Peyer's patch (tissue), 4 donors: Measurements from ENCODE around the gene NBR1. TPM values are rescaled to one million over a fixed set of nuclear protein-coding genes. Genes with fewer than 3 reads are reported as not detected.
"Not testable (repeated sequence)": the region's sequence is repeated elsewhere in the genome, so short reads cannot be mapped to it uniquely, and the experiment has no call there.

Source experiments
- DNase-seq, 3 donors: peaks; one replicate each; pipeline ENCODE4 v3.0.0-alpha.2; 2017 to 2019
- H3K27ac ChIP-seq, 4 donors: fragments of 200-600 bp; sonication (generic); one replicate each; pipeline ENCODE4 v1.5.1; 2016 to 2019
- H3K27me3 ChIP-seq, 2 donors: fragments of 200-600 bp; sonication (generic); one replicate each; pipeline ENCODE4 v1.5.1; 2019
- H3K36me3 ChIP-seq, 3 donors: fragments of 200-600 bp; sonication (generic); one replicate each; pipeline ENCODE4 v1.5.1; 2016 to 2019
- H3K4me1 ChIP-seq, 4 donors: fragments of 200-600 bp; sonication (generic); one replicate each; pipeline ENCODE4 v1.5.1; 2016 to 2019
- H3K4me3 ChIP-seq, 4 donors: fragments of 200-600 bp; sonication (generic); 1 replicate in 3 of 4; 2 replicates in 1 of 4; pipeline ENCODE4 v1.5.1; 2016 to 2019; ENCODE audit warnings: mild to moderate bottlenecking in 1 of 4
- H3K9me3 ChIP-seq, 4 donors: fragments of 200-600 bp; sonication (generic); one replicate each; pipeline ENCODE4 v1.5.1; 2016 to 2019; ENCODE audit warnings: mild to moderate bottlenecking in 1 of 4
- CTCF ChIP-seq, 6 experiments: fragments of 450-650 bp in 4 of 6; fragments of 200-600 bp in 2 of 6; sonication (generic) in 1 of 6; IDR thresholded peaks; one replicate each; pipeline ENCODE4 v1.5.1; 2017 to 2019; ENCODE audit warnings: antibody characterized with exemption in 6 of 6, mild to moderate bottlenecking in 3 of 6, moderate library complexity in 1 of 6
- POLR2A ChIP-seq, 2 donors: fragments of 450-650 bp; IDR thresholded peaks; one replicate each; pipeline ENCODE4 v1.5.1; 2017; ENCODE audit warnings: antibody characterized with exemption in 2 of 2, mild to moderate bottlenecking in 2 of 2, moderate library complexity in 2 of 2
- small RNA-seq, 2 donors: library from RNA; depleted of rRNA; stranded (forward); fragments of <200 nt; gene quantifications; one replicate each; pipeline ENCODE3, GENCODE V24; 2016
- total RNA-seq, 4 donors: library from RNA; depleted of rRNA; stranded (reverse); fragments of >200 nt; gene quantifications; one replicate each; pipeline ENCODE4 v1.1.0, GENCODE V29; 2016

The NBR1 gene
- total RNA-seq, 4 donors from 2014 or later = 102 to 139 (median 127) TPM

GRCh38 chr17:43226393-43226792, 55.4 kb downstream of the NBR1 start:
- Histone ChIP-seq H3K27me3 (no peaks in the 10 kb centered on the region), H3K36me3 (peaks cover 0 to 9% (median 0%) of the 10 kb centered on the region in 3 donors), H3K9me3 (no peaks in the 10 kb centered on the region), H3K4me3 (no peak overlapping the region), H3K27ac (no peak overlapping the region), H3K4me1 (no peaks in the 10 kb centered on the region)
- DNase-seq = no peak
- TF ChIP-seq CTCF (IDR thresholded peaks at IDR 0.05) (no peak), POLR2A (IDR thresholded peaks at IDR 0.05) (no peak)

- not testable (repeated sequence) for H3K27ac ChIP-seq, H3K4me1 ChIP-seq, H3K36me3 ChIP-seq, H3K27me3 ChIP-seq, DNase-seq, H3K9me3 ChIP-seq, H3K4me3 ChIP-seq
These were observed 57.2 kb downstream of the NBR1 start, which contains the start of gene CCDC200 for GRCh38 chr17:43228020-43228782. Gene CCDC200, minus strand, starts transcription at chr17:43228623. Its CDS starts 69 bp downstream, at chr17:43228554.

GRCh38 chr17:43231205-43232020, 60.4 kb downstream of the NBR1 start:
- not testable (repeated sequence) for H3K27me3 ChIP-seq, H3K36me3 ChIP-seq, H3K4me1 ChIP-seq, H3K9me3 ChIP-seq
- peak in 1 of 3 donors; percentile 38 for DNase-seq
- Histone ChIP-seq H3K27ac (peak overlapping the region in 3 of 4 donors; percentile 28 to 42 (median 37)), H3K4me3 (peak overlapping the region in 2 of 4 donors; percentile 2 to 6)

DNA sequence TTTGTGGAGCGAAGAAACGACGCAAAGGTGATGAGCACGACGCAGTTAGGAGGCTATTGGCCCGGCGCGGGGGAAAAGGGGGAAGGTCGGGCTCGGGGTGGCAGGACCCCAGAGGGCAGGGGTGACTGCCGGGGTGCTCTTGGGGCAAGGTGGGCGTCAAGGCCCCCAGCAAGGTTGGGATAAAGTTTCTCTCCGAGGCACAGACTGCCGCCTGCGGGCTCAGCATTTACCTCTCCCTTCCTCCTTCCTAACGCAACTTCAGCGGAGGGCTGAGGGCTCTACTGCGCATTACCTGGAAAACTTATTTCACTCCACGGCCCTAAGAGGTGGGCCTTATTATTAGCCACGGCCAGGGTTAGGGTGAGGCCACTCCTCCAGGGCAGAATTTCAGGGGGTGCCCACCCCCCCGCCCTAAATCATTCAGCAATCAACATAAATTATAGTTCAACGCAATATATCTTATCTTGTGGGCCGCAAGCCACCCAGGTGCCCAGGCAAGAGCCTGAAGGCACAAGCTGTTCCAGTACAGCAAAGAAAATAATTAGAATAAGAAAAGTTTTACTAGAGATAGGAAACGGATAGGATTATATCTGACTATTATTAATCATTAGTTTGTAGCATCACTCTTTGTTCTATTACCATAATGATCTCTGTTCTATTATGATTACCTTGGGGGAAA, 61.1 kb downstream of the NBR1 start:
- H3K36me3 ChIP-seq, H3K27me3 ChIP-seq, H3K4me1 ChIP-seq, H3K9me3 ChIP-seq: not testable (repeated sequence)
- peak overlapping the region in 3 of 4 donors; percentile 28 to 42 (median 37) for H3K27ac ChIP-seq
- DNase-seq = peak; percentile 31 to 67 (median 44)
- peak overlapping the region in 2 of 4 donors; percentile 2 to 6 for H3K4me3 ChIP-seq

DNA sequence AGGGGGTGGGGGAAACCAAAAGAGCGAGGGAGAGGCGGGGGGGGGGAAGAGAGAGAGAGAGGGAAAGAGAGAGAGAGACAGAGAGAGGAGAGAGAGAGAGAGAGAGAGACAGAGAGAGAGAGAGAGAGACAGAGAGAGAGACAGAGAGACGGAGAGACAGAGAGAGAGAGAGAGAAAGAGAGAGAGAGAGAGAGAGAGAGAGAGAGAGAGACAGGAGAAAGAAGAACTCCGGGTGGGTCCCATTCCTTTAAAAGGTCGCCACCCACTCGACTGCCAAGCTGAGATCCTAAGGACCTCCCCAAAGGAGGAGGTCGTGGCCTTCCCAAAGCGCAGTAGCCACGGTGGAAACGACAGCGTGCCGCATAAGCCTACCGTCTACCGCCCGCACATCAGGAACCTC, 62.2 kb downstream of the NBR1 start:
- not testable (repeated sequence) for H3K4me1 ChIP-seq, DNase-seq, H3K4me3 ChIP-seq, H3K27ac ChIP-seq, H3K9me3 ChIP-seq, H3K36me3 ChIP-seq, H3K27me3 ChIP-seq

DNA sequence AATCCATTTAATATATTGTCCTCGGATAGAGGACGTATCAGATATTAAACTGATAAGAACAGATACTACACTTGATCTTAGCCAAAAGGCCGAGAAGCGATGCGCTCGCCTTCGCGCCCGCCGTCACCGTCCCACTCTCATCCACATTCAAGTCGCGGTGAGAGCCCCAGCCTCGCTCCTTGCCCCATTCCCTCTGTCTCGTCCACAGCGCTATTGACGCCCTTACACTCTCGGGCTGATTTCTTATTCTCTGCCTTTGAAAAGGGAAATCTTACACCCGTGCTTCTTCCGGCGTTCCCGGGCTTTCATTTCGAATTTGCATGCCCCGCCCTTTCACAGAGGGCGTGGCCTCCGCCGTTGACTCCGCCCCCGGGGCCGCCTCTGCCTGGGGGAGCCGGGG, 62.9 kb downstream of the NBR1 start, which contains the start of gene RNU2-1:
Gene RNU2-1 (minus strand): TSS at position 101 of the 400 bp plus-strand sequence.
- not testable (repeated sequence) for DNase-seq, H3K27ac ChIP-seq, H3K4me1 ChIP-seq, H3K4me3 ChIP-seq, H3K27me3 ChIP-seq, H3K36me3 ChIP-seq, H3K9me3 ChIP-seq

DNA sequence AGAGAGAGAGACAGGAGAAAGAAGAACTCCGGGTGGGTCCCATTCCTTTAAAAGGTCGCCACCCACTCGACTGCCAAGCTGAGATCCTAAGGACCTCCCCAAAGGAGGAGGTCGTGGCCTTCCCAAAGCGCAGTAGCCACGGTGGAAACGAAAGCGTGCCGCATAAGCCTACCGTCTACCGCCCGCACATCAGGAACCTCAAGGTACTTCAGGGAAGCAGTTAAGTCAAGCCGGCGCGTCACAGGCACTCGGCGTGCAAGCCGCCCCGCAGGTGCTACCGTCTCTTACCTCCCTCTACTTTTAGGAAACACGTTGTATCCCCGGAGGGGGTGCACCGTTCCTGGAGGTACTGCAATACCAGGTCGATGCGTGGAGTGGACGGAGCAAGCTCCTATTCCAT, 68.6 kb downstream of the NBR1 start:
- H3K27ac ChIP-seq, DNase-seq, H3K4me1 ChIP-seq, H3K36me3 ChIP-seq, H3K27me3 ChIP-seq, H3K9me3 ChIP-seq, H3K4me3 ChIP-seq: not testable (repeated sequence)

DNA sequence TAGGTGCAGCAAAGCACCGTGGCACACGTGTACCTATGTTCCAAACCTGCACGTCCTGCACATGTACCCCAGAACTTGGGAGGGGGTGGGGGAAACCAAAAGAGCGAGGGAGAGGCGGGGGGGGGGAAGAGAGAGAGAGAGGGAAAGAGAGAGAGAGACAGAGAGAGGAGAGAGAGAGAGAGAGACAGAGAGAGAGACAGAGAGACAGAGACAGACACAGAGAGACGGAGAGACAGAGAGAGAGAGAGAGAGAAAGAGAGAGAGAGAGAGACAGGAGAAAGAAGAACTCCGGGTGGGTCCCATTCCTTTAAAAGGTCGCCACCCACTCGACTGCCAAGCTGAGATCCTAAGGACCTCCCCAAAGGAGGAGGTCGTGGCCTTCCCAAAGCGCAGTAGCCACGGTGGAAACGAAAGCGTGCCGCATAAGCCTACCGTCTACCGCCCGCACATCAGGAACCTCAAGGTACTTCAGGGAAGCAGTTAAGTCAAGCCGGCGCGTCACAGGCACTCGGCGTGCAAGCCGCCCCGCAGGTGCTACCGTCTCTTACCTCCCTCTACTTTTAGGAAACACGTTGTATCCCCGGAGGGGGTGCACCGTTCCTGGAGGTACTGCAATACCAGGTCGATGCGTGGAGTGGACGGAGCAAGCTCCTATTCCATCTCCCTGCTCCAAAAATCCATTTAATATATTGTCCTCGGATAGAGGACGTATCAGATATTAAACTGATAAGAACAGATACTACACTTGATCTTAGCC, 69.8 kb downstream of the NBR1 start:
- DNase-seq, H3K4me1 ChIP-seq, H3K36me3 ChIP-seq, H3K4me3 ChIP-seq, H3K27ac ChIP-seq, H3K27me3 ChIP-seq, H3K9me3 ChIP-seq: not testable (repeated sequence)

- not testable (repeated sequence) for H3K4me1 ChIP-seq, H3K36me3 ChIP-seq, DNase-seq, H3K9me3 ChIP-seq, H3K27me3 ChIP-seq
- H3K27ac ChIP-seq = peak overlapping the region in 3 of 4 donors; percentile 51 to 72 (median 66)
- H3K4me3 ChIP-seq = peak overlapping the region in 2 of 4 donors; percentile 26 to 44
These were observed 75.4 kb downstream of the NBR1 start for GRCh38 chr17:43246456-43246855.

Small RNA genes within 50 kb of the gene (small RNA-seq; reads per million reads assigned to genes)
- 0 reads per million in 2 donors for gene AC060780.2
- gene AC060780.3 = 0 reads per million in 2 donors
- 0 reads per million in 2 donors for gene AC135721.1
- 0 reads per million in 2 donors for gene RF00004
- 0 reads per million in 2 donors for gene RNU2-1

Other genes with a start within 250 kb of the NBR1 start
- gene AARSD1, start 206.8 kb upstream of the NBR1 start, total RNA-seq = 10 to 100 TPM; 12.6 to 33.5 (median 26.5) TPM
- 1 to 10 TPM in 3 of 4 donors, not detected in 1; 1.6 to 6.9 (median 5.5) TPM for gene PTGES3L, start 191.1 kb upstream of the NBR1 start, total RNA-seq
- 10 to 100 TPM; 17.2 to 37.3 (median 26.9) TPM for gene RUNDC1, start 190.6 kb upstream of the NBR1 start, total RNA-seq
- 1,000 to 10,000 TPM in 1 of 4 donors, 100 to 1,000 TPM in 3; 331 to 1,066 (median 442) TPM for gene RPL27, start 172.8 kb upstream of the NBR1 start, total RNA-seq
- gene IFI35, start 164.4 kb upstream of the NBR1 start, total RNA-seq = 10 to 100 TPM; 60.1 to 85.8 (median 73.4) TPM
- 10 to 100 TPM; 52.8 to 97.8 (median 71.5) TPM for gene VAT1, start 148.8 kb upstream of the NBR1 start, total RNA-seq
- 1 to 10 TPM in 1 of 4 donors, under 1 TPM in 3; 0.27 to 1.7 (median 0.32) TPM for gene RND2, start 146.0 kb upstream of the NBR1 start, total RNA-seq
- gene BRCA1, start 45.9 kb upstream of the NBR1 start, total RNA-seq = 10 to 100 TPM in 3 of 4 donors, 1 to 10 TPM in 1; 9.0 to 38.0 (median 14.2) TPM
- 10 to 100 TPM in 3 of 4 donors, 1 to 10 TPM in 1; 7.1 to 54.5 (median 15.3) TPM for gene TMEM106A, start 40.7 kb downstream of the NBR1 start, total RNA-seq
- 1 to 10 TPM in 1 of 4 donors, not detected in 3; 1.5 TPM for gene CCDC200, start 57.4 kb downstream of the NBR1 start, total RNA-seq
- not detected for gene RNU2-1, start 62.8 kb downstream of the NBR1 start, total RNA-seq
- gene ARL4D, start 227.8 kb downstream of the NBR1 start, total RNA-seq = 1 to 10 TPM in 1 of 4 donors, under 1 TPM in 1, not detected in 2; 0.70 to 2.3 TPM